Neural crest cell (in vitro differentiated cells): Measurements from ENCODE around the gene SMARCA2. TPM values are rescaled to one million over a fixed set of nuclear protein-coding genes. Genes with fewer than 3 reads are reported as not detected.

Experiments
- DNase-seq: peaks from one replicate; pipeline ENCODE4 v3.0.0; 2021; ENCODE audit warnings: low read depth, mixed read lengths, low spot score
- H3K27ac Mint-ChIP-seq: one replicate; pipeline ENCODE4 v1.8.0; 2021; ENCODE audit warnings: mild to moderate bottlenecking, mixed read lengths; ENCODE audit not compliant: unreplicated experiment
- H3K27me3 Mint-ChIP-seq: 2 replicates; pipeline ENCODE4 v1.8.0; 2021; ENCODE audit warnings: low read depth, mild to moderate bottlenecking, mixed read lengths
- H3K36me3 Mint-ChIP-seq: 2 replicates; pipeline ENCODE4 v1.8.0; 2021; ENCODE audit warnings: low read depth, mild to moderate bottlenecking, mixed read lengths
- H3K4me1 Mint-ChIP-seq: 2 replicates; pipeline ENCODE4 v1.8.0; 2021; ENCODE audit warnings: mixed read lengths
- H3K4me3 Mint-ChIP-seq: one replicate; pipeline ENCODE4 v1.8.0; 2021; ENCODE audit warnings: mild to moderate bottlenecking, mixed read lengths
- H3K9me3 Mint-ChIP-seq: 2 replicates; pipeline ENCODE4 v1.8.0; 2021; ENCODE audit warnings: mixed read lengths
- total RNA-seq: library from RNA; stranded (reverse); gene quantifications from 2 replicates; pipeline ENCODE4 v1.2.1, GENCODE V29; 2021
- TF ChIP-seq, protein P1 (sequence below): fragments of 200-600 bp; sonication (generic); conservative IDR thresholded peaks from 2 replicates; pipeline ENCODE4 v1.5.0; 2021; ENCODE audit warnings: antibody characterized with exemption, mild to moderate bottlenecking

The SMARCA2 gene
- total RNA-seq, 1 donor from 2014 or later: 19.4 TPM

DNA sequence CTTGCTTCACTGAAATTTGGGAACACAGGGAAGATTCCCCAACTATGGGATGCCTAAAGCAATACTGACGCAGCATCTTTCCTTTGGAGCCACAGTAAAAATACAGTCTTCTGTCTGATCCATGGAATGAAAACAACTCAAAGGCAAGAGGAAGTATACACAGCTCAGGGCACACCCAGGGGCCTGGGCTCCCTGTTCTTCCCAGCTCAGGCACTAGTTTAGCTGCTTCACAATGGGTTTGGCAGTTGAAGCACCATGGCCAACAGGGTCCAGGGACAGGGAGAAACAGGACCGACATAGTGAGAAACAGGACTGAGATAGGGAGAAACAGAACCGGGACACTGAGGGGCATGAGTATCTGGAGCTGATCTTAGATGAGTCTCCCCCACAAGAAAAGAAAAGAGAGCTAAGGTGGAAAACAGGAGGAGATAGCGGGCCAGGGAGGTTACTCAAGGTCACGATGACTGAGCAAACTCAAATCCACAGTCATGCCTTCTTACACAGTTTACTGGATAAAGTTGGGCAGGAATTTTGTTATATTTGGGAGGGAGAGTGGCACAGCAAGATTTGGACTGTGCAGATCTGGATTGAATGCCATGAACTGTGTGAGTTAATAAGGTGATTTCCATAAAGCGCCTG lies 198.8 kb downstream of the SMARCA2 start:
- TF ChIP-seq, protein P1, sequence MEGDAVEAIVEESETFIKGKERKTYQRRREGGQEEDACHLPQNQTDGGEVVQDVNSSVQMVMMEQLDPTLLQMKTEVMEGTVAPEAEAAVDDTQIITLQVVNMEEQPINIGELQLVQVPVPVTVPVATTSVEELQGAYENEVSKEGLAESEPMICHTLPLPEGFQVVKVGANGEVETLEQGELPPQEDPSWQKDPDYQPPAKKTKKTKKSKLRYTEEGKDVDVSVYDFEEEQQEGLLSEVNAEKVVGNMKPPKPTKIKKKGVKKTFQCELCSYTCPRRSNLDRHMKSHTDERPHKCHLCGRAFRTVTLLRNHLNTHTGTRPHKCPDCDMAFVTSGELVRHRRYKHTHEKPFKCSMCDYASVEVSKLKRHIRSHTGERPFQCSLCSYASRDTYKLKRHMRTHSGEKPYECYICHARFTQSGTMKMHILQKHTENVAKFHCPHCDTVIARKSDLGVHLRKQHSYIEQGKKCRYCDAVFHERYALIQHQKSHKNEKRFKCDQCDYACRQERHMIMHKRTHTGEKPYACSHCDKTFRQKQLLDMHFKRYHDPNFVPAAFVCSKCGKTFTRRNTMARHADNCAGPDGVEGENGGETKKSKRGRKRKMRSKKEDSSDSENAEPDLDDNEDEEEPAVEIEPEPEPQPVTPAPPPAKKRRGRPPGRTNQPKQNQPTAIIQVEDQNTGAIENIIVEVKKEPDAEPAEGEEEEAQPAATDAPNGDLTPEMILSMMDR: no peak
- Mint-ChIP-seq H3K27me3 (no peaks in the 10 kb centered on the region), H3K4me3 (no peak overlapping the region), H3K27ac (no peak overlapping the region), H3K4me1 (no peaks in the 10 kb centered on the region), H3K9me3 (peaks cover 2% of the 10 kb centered on the region), H3K36me3 (no peaks in the 10 kb centered on the region)
- no peak for DNase-seq

DNA sequence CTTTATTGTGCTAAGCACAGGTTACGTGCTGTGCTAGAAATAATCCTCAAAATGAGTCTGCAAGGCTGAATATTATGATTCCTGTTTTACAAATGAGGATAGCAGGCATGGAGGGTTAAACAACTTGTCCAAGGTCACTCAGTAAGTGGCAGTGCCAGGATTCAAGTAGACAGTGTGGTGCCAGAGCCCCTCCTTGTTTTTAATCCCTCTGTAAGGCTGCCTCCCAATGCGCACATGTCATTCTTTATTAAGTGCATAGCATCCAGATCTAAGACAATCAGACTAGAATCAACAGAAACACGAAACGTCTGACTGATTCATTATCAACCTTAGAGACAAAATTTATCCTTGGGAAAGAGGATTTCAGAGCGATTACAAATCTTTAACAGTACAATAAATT lies 199.6 kb downstream of the SMARCA2 start:
- Mint-ChIP-seq H3K4me3 (no peak overlapping the region), H3K36me3 (no peaks in the 10 kb centered on the region), H3K4me1 (no peaks in the 10 kb centered on the region), H3K27ac (no peak overlapping the region), H3K9me3 (peaks cover 2% of the 10 kb centered on the region), H3K27me3 (no peaks in the 10 kb centered on the region)
- TF ChIP-seq, protein P1: no peak
- no peak for DNase-seq

DNA sequence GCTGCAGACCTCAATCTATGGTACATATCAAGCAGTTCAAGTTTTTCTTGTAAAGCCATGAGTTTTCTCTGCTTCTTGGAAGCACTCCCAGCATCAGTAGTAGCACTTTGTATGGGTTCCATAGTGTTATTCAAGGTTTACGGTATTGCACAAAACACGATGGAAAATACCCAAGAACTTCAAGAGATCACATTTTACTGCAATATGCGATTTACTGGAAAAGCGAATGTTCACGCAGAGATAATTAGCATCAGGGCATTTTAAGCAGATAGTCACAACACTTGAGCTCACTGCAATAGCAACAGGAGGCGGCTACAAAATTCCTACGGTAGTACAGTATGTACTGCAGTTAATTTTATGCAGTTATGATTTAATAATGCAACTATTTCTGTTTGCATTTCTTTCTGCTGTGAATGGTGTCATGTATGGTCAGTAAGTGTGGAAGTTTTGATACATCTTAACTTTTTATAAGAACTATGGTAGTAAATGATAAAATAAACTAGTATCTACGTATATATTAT lies 200.8 kb downstream of the SMARCA2 start:
- no peak overlapping the region for H3K4me3 Mint-ChIP-seq
- H3K36me3 Mint-ChIP-seq: no peaks in the 10 kb centered on the region
- no peak overlapping the region for H3K27ac Mint-ChIP-seq
- no peak for DNase-seq
- TF ChIP-seq, protein P1: no peak
- H3K4me1 Mint-ChIP-seq: no peaks in the 10 kb centered on the region
- H3K9me3 Mint-ChIP-seq: peaks cover 10% of the 10 kb centered on the region
- H3K27me3 Mint-ChIP-seq: no peaks in the 10 kb centered on the region

DNA sequence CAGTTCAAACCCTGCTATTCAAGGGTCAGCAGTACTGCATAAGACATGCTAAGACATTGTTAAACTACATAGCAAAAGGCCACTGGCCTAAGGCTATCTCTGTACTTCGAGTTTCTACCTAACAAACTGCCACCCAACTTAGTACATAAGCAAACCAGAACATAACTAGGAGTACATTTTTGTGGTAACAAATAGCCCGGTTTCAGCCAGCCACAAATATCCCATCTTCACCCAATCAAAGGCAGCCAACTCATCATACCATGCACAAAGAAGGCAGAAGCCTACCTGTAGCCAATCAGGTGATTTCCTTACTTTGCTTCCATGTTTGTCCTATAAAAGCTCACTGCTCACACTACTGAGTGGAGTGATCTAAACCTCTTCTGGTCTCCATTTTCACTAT lies 201.4 kb downstream of the SMARCA2 start:
- Mint-ChIP-seq H3K27ac (no peak overlapping the region), H3K4me1 (no peaks in the 10 kb centered on the region), H3K9me3 (peaks cover 14% of the 10 kb centered on the region), H3K27me3 (no peaks in the 10 kb centered on the region), H3K4me3 (no peak overlapping the region), H3K36me3 (no peaks in the 10 kb centered on the region)
- no peak for DNase-seq
- TF ChIP-seq, protein P1: no peak

DNA sequence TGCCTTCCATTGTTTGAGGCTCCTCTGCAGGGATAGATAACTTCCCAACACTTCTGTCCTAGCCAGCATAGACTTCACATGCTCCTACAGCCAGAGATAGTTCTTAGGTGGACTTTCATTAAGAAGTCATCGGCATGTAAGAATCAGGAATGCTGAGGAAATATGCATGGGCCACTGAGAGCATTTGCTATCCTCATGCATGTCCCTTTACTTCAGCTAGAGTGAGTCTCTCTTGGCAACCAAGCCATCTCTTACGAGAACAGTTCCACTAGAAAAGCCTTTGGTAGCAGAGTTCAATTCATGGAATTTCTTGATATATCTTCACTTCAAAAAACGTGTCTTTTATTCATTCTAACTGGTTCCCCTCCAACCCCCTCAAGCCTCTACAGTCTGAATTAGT lies 202.4 kb downstream of the SMARCA2 start:
- DNase-seq: no peak
- no peaks in the 10 kb centered on the region for H3K4me1 Mint-ChIP-seq
- H3K36me3 Mint-ChIP-seq: no peaks in the 10 kb centered on the region
- no peaks in the 10 kb centered on the region for H3K27me3 Mint-ChIP-seq
- peaks cover 14% of the 10 kb centered on the region for H3K9me3 Mint-ChIP-seq
- no peak overlapping the region for H3K27ac Mint-ChIP-seq
- TF ChIP-seq, protein P1: no peak
- no peak overlapping the region for H3K4me3 Mint-ChIP-seq
